GM20000 (cell line): ENCODE results near the gene REXO1.

ENCODE experiments used
- DNase-seq: peaks from one replicate; pipeline ENCODE4 v3.0.0; 2012; ENCODE audit warnings: low spot score
- CTCF ChIP-seq: IDR thresholded peaks from 2 replicates; pipeline ENCODE4 v1.5.1; 2012; ENCODE audit warnings: mild to moderate bottlenecking, control low read depth; ENCODE audit errors: extremely low read depth, missing control alignments

REXO1 gene

DNA sequence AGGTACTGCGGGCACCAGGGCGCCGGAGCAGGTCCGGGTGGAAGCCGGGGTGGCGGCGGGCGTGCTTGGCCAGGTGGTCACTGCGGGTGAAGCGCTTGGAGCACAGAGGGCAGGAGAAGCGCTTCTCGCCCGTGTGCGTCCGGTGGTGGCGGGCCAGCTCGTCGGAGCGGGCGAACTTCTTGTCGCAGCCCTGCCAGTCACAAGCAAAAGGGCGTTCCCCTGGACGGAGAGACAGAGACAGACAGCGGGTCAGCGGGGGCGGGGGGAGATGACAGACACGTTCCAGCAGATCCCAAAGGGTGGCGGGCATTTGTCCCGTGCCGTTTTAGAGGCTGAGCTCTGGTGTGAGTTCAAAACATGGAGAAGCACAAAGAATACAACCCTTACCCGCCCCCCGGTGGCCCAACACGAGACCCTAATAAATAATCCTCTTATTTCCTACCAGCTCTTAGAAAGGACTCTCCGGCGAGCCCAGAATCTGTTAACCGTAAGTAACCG is 6.3 kb upstream of the REXO1 start:
- TF ChIP-seq CTCF, result no peak
- no peak for DNase-seq

- TF ChIP-seq CTCF, result no peak
- DNase-seq, result no peak
Observed at GRCh38 chr19:1854039-1854541, 5.8 kb upstream of the REXO1 start.

- TF ChIP-seq CTCF, result peak; percentile 99
- peak; percentile 92 for DNase-seq
Observed at GRCh38 chr19:1853295-1854038, 5.2 kb upstream of the REXO1 start.

GRCh38 chr19:1852581-1853128 is 4.4 kb upstream of the REXO1 start:
- DNase-seq, result no peak
- no peak for TF ChIP-seq CTCF

- peak; percentile 76 for DNase-seq
- TF ChIP-seq CTCF, result no peak
Observed at GRCh38 chr19:1851654-1852580, 3.6 kb upstream of the REXO1 start.

GRCh38 chr19:1850809-1851653 is 2.7 kb upstream of the REXO1 start:
- DNase-seq, result no peak
- TF ChIP-seq CTCF, result peak; percentile 9
